Measurements from ENCODE around the gene ZPBP2.
"Not testable (repeated sequence)": the region's sequence is repeated elsewhere in the genome, so short reads cannot be mapped to it uniquely, and the experiment has no call there.

The ZPBP2 gene

DNA sequence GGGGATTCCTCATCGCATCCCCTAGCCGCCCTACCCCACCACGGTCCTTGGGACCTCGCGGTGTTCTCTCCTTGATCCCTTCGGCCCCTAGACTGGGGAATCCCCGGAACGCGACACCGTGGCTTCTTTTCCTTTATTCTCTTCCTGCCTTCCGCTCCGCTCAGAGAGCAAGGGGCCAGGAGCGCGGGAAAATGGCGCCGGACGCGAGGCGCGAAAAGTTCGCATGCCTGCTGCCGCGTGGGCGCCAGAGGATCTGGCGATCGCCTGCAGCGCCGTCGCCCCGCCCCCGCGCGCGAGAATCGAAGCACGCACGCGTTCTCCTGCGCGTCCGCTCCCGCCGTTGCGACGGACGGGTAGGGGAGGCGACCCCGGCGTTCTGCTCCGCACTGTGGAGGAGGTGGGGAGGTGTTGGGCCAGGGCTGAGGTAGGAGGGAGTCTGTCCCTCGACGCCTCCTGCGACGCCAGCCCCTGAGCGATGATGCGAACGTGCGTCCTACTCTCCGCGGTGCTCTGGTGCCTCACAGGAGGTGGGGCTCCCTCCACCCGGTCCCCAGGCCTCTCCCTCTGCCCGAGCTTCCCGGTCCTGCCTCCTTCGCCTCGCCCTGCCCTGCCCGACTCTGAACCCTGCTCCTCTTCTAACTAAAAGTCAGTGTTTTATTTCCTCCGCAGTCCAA lies at the start of gene ZPBP2:
TSS of gene ZPBP2 (plus strand) at position 323 of the 674 bp plus-strand sequence. CDS start at position 476, 153 bp downstream.
- DNase-seq = no peak

DNA sequence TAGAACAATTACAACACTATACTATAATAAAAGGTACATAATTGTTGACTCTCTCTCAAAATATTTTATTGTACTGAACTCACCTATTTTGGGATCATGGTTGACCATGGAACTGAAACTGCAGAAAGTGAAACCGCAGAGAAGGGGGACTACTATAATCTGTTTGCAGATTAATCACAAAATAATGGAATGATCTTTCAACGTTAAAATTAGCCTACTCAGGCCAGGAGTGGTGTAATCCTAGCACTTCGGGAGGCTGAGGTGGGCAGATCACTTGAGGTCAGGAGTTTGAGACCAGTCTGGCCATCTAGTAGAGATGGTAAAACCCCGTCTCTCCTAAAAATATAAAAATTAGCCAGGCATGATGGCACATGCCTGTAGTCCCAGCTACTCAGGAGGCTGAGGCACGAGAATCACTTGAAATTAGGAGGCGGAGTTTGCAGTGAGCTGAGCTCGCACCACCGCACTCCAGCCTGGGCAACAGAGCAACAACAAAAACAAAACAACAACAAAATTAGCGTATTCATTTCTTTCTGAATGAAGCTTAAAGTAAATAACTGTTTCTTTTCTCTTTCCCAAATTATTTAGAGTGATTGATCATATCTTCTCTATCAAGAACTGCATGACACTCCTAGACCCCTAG lies 49.5 kb upstream of the ZPBP2 start:
- DNase-seq = no peak

DNA sequence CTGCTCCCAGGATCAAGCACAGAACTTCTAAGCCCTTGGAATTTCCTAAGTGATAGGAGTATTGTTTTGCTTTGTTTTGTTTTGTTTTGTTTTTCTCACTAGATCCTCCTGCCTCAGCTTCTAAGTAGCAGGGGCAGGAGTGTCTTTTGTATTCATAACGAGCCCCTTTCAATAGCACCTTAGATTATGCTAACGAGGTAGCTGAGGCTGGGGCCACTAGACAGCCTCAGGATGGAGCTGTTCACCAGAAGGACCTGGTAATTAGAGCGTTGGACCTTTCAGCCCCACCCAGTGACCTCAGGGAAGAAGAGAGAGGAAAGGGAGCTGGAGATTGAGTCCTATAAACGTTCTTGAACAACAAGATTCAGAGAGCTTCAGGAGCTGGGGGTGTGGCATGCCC lies 47.5 kb upstream of the ZPBP2 start:
- no peak for DNase-seq

DNA sequence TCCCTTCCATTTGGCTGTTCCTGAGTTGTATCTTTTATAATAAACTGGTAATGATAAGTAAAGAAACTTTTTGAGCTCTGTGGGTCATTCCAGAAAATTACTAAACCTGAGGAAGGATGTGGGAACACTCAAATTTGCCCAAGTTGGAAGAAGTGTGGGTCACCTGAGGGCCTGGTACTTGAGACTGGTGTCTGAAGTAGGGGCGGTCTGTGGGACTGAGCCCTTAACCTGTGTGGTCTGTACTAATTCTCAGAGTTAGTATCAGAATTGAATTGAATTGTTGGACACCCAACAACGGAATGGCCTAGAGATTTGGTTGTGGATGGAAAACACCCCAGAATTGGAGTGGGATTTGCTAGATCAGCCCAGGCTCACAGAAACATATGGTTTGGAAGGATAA lies 47.0 kb upstream of the ZPBP2 start:
- DNase-seq = no peak

- no peak for DNase-seq
Measured at GRCh38 chr17:39822051-39822451, 46.0 kb upstream of the ZPBP2 start.

DNA sequence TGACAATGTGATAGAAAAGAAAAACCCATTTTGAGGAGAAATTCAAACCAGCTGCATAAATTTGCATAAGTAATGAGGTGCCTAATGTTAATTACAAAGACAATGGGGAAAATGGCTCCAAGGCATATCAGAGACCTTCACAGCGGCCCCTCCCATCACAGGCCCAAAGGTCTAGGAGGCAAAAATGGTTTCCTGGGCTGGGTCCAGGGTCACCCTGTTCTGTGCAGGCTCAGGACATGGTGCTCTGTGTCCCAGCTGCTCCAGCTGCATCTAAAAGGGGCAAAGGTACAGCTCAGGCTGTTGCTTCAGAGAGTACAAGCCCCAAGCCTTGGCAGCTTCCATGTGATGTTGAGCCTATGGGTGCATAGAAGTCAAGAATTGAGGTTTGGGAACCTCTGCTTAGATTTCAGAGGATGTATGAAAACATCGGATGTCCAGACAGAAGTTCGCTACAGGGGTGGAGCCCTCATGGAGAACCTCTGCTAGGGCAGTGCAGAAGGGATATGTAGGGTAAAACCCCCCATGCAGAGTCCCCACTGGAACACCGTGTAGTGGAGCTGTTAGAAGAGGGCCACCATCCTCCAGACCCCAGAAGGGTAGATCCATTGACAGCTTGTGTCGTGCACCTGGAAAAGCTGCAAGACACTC lies 44.5 kb upstream of the ZPBP2 start:
- DNase-seq = no peak

DNA sequence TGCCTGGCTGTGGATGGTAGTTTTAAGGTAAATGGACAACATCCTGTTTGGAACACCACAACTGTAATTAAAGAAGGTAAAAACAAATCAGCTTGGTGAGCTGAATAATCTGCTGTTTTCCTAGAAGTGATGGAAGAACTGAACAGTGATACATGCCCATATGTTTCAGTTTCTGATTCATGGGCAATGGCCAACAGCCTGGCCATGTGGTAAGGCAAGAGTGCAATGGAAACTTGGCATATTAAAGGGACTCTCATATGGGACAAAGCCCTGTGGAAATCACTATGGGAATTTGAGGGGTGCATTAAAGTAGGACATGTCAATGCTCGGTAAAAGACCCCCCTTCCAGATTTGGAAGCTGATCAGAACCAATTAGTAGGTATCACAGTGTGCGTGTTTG lies 41.7 kb upstream of the ZPBP2 start:
- DNase-seq = no peak

DNA sequence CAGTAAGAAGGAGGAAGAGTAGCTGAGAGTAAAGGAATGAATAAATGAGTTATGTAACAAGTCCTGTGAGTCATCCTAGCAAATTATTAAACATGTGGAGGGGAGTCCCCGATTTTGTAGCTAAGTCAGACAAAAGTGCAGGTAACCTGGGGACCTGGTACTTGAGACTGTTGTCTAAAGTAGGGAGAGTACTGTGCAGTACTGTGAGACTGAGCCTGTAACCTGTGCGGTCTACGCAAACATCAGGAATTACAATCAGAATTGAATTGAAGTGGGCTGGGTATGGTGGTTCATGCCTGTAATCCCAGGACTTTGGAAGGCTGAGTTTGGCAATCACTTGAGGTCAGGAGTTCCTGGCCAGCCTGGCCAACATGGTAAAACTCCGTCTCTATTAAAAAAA lies 39.6 kb upstream of the ZPBP2 start:
- no peak for DNase-seq

DNA sequence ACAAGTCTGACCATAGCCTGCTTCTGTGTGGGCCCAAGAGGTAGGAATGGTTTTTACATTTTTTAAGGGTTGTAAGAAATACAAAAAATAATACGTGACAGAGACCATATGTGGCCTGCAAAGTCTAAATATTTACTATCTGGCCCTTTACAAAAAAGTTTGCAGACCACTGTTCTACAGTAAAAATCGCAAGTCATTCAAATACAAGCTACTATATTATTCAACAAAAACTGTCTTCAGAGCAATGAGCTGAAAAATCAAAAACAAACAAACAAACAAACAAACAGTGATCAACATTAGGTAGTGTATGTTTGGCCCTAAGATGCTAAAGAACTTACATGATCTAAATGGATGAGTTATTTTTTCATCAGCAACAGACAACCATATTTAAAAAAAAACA lies 36.4 kb upstream of the ZPBP2 start:
- no peak for DNase-seq

DNA sequence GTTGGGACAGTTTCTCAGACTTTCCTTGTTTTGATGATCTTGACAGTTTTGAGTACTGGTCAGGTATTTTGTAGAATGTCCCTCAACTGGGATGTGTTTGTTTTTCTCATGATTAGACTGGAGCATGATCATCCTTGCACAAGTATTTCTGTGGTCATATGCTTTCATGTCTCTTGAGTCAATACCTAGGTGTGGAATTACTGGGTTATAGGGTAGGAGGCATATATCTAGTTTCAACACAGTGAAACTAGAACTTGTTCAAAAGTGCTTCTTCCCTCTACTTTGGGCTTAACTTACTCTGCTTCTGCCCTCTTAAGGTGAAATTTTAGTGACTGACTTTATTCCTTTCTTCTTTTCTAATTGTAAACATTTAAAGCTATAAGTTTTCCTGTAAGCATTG lies 34.0 kb upstream of the ZPBP2 start:
- no peak for DNase-seq

DNA sequence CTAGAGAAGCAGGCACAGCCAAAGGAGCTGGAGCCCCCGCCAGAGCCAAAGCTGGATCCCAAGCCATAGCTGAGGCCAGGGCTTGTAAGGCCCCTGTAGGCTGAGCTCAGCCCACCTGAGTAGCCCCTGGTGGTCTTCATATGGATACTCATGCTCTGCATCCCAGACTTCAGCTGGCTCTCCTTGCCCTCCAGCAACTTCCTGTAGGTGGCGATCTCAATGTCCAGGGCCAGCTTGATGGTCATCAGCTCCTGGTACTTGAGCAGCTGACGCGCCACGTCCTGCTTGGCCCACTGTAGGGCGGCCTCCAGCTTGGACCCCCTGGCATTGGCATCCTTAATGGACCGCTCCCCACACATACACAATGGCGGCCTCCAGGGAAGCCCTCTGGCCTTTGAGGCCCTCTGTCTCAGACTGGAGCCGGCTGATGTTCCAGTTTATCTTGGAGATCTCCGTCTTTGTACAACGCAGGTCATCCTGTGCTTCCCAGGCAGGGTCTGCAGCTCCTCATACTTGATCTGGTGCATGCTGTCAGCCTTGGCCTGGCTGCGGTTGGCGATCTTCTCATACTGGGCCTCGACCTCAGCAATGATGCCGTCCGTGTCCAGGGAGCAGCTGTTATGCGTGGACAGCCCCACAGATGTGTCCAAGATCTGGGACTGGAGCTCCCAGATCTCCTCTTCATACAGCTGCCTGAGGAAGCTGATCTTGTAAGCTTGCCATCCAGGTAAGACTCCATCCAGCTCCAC lies 32.8 kb upstream of the ZPBP2 start:
- DNase-seq = no peak

- no peak for DNase-seq
Measured at GRCh38 chr17:39836117-39836516, 31.9 kb upstream of the ZPBP2 start.

DNA sequence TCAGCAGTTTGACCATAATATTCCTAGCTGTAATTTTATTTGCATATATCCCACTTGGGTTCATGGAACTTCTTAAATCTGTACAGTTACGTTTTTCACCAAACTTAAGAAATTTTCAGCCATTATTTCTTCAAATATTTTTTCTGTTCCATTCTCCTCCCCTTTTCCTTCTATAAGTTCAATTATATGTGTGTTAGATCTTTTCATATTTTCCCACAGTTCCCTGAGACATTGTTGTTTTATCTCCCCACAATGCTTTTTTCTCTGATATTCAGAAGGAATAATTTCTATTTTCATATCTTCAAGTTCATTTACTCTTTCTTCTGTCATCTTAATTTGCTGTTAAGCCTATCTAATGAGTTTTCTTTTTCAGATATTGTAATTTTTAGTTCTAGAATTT lies 29.9 kb upstream of the ZPBP2 start:
- DNase-seq = no peak

DNA sequence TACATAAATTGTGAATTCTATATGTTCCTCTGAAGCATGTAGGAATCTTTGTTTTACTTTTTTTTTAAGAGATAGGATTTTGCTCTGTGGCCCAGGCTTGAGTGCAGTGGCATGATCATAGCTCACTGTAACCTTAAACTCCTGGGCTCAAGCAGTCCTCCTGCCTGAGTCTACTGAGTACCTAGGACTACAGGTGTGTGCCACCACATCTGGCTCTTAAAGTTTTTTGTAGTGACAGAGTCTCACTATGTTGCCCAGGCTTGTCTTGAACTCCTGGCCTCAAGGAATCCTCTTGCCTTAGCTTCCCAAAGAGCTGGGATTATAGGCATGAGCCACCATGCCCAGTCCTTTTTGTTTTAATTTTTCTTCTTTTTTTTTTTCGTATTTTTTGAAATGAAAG lies 29.2 kb upstream of the ZPBP2 start:
- DNase-seq = no peak

- no peak for DNase-seq
Measured at GRCh38 chr17:39841134-39841683, 26.8 kb upstream of the ZPBP2 start.

- DNase-seq = no peak
Measured at GRCh38 chr17:39845052-39845846, 22.8 kb upstream of the ZPBP2 start.

DNA sequence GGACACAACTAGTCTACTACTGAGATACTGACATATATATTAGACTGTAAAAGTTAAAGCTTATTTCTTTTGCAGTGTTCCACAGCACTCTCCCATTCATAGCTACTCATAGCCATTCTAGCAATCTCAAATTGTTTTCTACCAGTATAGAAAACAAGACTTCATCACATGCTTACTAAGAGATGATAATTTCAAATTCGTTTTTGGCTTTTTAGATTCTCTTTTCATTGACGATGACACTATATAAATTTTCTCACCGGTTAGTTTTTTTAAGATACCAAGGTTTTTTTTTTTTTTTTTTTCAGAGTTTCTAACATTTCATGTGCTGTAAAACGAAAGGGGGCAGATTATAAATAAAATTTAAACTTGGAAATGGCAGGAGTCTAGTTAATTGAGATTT lies 21.8 kb upstream of the ZPBP2 start:
- no peak for DNase-seq

- DNase-seq = no peak
Measured at GRCh38 chr17:39848600-39848999, 19.4 kb upstream of the ZPBP2 start.

DNA sequence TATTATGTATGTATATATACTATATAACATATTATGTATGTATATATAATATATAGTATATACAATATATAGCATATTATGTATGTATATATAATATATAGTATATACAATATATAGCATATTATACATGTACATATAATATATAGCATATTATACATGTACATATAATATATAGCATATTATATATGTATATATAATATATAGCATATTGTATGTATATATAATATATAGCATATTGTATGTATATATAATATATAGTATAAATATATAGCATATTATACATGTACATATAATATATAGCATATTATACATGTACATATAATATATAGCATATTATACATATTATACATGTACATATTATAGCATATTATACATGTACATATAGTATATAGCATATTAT lies 17.8 kb upstream of the ZPBP2 start:
- not testable (repeated sequence) for DNase-seq

- DNase-seq = no peak
Measured at GRCh38 chr17:39852239-39852638, 15.8 kb upstream of the ZPBP2 start.

GRCh38 chr17:39854909-39855308 lies 13.1 kb upstream of the ZPBP2 start:
- DNase-seq = no peak

DNA sequence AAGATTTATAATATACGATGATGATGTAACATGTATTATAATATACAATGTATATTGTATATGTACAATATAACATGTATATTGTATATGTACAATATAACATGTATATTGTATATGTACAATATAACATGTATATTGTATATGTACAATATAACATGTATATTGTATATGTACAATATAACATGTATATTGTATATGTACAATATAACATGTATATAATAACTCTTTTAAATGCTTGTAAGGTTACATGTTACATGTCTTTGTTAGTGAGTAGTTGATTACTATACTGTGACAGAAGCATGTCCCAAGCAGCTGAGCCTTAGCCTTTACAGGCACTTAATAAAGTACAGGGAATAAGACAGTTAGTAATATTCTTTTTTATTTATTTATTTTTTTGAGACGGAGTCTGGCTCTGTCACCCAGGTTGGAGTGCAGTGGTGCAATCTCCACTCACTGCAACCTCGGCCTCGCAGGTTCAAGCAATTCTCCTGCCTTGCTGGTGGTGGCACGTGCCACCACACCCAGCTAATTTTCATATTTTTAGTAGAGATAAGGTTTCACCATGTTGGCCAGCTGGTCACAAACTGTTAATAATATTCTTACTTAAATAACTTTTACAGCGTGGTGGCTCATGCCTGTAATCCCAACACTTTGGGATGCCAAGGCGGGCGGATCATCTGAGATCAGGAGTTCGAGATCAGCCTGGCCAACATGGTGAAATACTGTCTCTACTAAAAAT lies 11.9 kb upstream of the ZPBP2 start:
- DNase-seq = not testable (repeated sequence)

Measured in right hindlimb (tissue), 1 donor.